ENCODE results near the gene GLRX3.

The GLRX3 gene

GRCh38 chr10:130137659-130138478, 1.7 kb downstream of the GLRX3 start:
- no peak for DNase-seq

GRCh38 chr10:130138479-130138866, 2.3 kb downstream of the GLRX3 start:
- DNase-seq, result peak in 1 of 2 donors; percentile 14

GRCh38 chr10:130140425-130140824, 4.2 kb downstream of the GLRX3 start:
- no peak for DNase-seq

GRCh38 chr10:130141038-130141437, 4.8 kb downstream of the GLRX3 start:
- DNase-seq, result no peak

- no peak for DNase-seq
Measured at GRCh38 chr10:130141460-130141859, 5.3 kb downstream of the GLRX3 start.

GRCh38 chr10:130141878-130142277, 5.7 kb downstream of the GLRX3 start:
- peak in 1 of 2 donors; percentile 14 for DNase-seq

GRCh38 chr10:130146042-130146441, 9.9 kb downstream of the GLRX3 start:
- no peak for DNase-seq

- DNase-seq, result no peak
Measured at GRCh38 chr10:130159192-130159794, 23.1 kb downstream of the GLRX3 start.

GRCh38 chr10:130160775-130161174, 24.6 kb downstream of the GLRX3 start:
- no peak for DNase-seq

GRCh38 chr10:130161331-130161730, 25.1 kb downstream of the GLRX3 start:
- DNase-seq, result no peak

- DNase-seq, result no peak
Measured at GRCh38 chr10:130167193-130167592, 31.0 kb downstream of the GLRX3 start.

GRCh38 chr10:130167707-130168106, 31.5 kb downstream of the GLRX3 start:
- no peak for DNase-seq

- no peak for DNase-seq
Measured at GRCh38 chr10:130169136-130169859, 33.1 kb downstream of the GLRX3 start.

GRCh38 chr10:130171196-130171595, 35.0 kb downstream of the GLRX3 start:
- no peak for DNase-seq

- no peak for DNase-seq
Measured at GRCh38 chr10:130174328-130174727, 38.1 kb downstream of the GLRX3 start.

GRCh38 chr10:130175074-130175473, 38.9 kb downstream of the GLRX3 start:
- no peak for DNase-seq

GRCh38 chr10:130177250-130177649, 41.1 kb downstream of the GLRX3 start:
- no peak for DNase-seq

- peak; percentile 27 to 33 for DNase-seq
Measured at GRCh38 chr10:130179640-130180039, 43.4 kb downstream of the GLRX3 start.

GRCh38 chr10:130180416-130180815, 44.2 kb downstream of the GLRX3 start:
- DNase-seq, result no peak

GRCh38 chr10:130181858-130182257, 45.7 kb downstream of the GLRX3 start:
- DNase-seq, result no peak

- DNase-seq, result no peak
Measured at GRCh38 chr10:130185591-130185990, 49.4 kb downstream of the GLRX3 start.

GRCh38 chr10:130188195-130189175, 52.3 kb downstream of the GLRX3 start:
- DNase-seq, result no peak
